Body of pancreas (tissue), 4 donors: ENCODE measurements around the gene IFRD1. TPM values are rescaled to one million over a fixed set of nuclear protein-coding genes. Genes with fewer than 3 reads are reported as not detected.

Experiments used
- ATAC-seq: fragments of 150-250 bp; one replicate; pipeline ENCODE4 v1.9.1; 2016
- DNase-seq, 4 donors: peaks; one replicate each; pipeline ENCODE4 v3.0.0-alpha.2; 2019
- H3K27ac ChIP-seq, 4 donors: fragments of 200-600 bp; sonication (generic); 1 replicate in 3 of 4; 2 replicates in 1 of 4; pipeline versions ENCODE4 v1.5.1 to v1.6.1; 2016 to 2019; ENCODE audit warnings: mild to moderate bottlenecking in 1 of 4, mixed read lengths in 1 of 4, moderate library complexity in 1 of 4
- H3K27me3 ChIP-seq, 2 donors: fragments of 200-600 bp; sonication (generic); one replicate each; pipeline ENCODE4 v1.6.0; 2016; ENCODE audit warnings: mild to moderate bottlenecking in 1 of 2
- H3K36me3 ChIP-seq, 2 donors: fragments of 200-600 bp; sonication (generic); replicated peaks in 1 of 2; 2 replicates each; pipeline ENCODE4 v1.5.1; 2016; ENCODE audit warnings: low read depth in 2 of 2; ENCODE audit not compliant: insufficient read depth in 1 of 2
- H3K4me1 ChIP-seq: fragments of 200-600 bp; sonication (generic); one replicate; pipeline ENCODE4 v1.6.0; 2016
- H3K4me3 ChIP-seq, 2 donors: fragments of 200-600 bp; sonication (generic); 1 replicate in 1 of 2; 2 replicates in 1 of 2; pipeline ENCODE4 v1.5.1; 2016 to 2019
- H3K9me3 ChIP-seq, 3 donors: fragments of 200-600 bp; sonication (generic); 1 replicate in 2 of 3; 2 replicates in 1 of 3; pipeline ENCODE4 v1.5.1; 2016
- POLR2A ChIP-seq, 3 donors: fragments of 450-650 bp; IDR thresholded peaks; one replicate each; pipeline ENCODE4 v1.6.1; 2016; ENCODE audit warnings: antibody characterized with exemption in 3 of 3, mild to moderate bottlenecking in 2 of 3
- WGBS, 2 donors: methylation state at CpG; one replicate each; pipeline ENCODE4 v1.1.5; 2017; 5-methylcytosine and 5-hydroxymethylcytosine counted together
- intact Hi-C: fragments of 100-400 bp; cut with DNase I; formaldehyde crosslinking; loops from one replicate; pipeline ENCODE4 v1.15.1; 2023
- total RNA-seq, 2 donors: library from RNA; depleted of rRNA; stranded (reverse); fragments of >200 nt; gene quantifications; one replicate each; pipeline ENCODE4 v1.1.0, GENCODE V29; 2016
- TF ChIP-seq, protein P1 (sequence below), 7 experiments: fragments of 450-650 bp in 4 of 7; fragments of 200-600 bp in 3 of 7; sonication (generic) in 3 of 7; IDR thresholded peaks; one replicate each; pipeline ENCODE4 v1.5.1; 2016 to 2019; ENCODE audit warnings: antibody characterized with exemption in 7 of 7

Gene IFRD1
- total RNA-seq, 2 donors from 2014 or later, result 119 to 154 TPM

DNA sequence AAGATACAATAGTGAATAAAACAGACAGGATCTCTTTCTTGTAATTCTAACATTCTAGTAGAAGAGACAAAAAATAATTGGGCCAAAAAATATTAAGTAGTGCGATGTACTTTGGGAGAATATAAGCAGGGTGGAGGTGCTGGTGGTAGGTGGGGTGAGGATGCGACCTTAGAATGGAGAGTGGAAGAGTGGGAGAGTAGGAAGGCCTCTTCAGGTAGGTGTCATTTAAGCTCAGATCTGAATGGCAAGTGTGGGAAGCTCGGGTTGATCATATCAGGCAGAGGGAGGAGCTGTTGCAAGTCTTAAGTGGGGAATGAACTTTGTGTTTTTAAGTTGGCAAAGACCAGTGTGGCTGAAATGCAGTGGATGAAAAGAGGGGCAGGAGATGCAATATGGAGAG is 3.8 kb upstream of the IFRD1 start:
- no peak overlapping the region for H3K4me3 ChIP-seq
- no peaks in the 10 kb centered on the region for H3K27me3 ChIP-seq
- H3K27ac ChIP-seq, result peak overlapping the region in 3 of 4 donors; percentile 46 to 100 (median 100)
- H3K4me1 ChIP-seq, result peaks cover 27% of the 10 kb centered on the region
- DNase-seq, result no peak
- 66 to 78% methylated on average over 3 of the region's 3 CpGs for WGBS, 2 donors
- no peaks in the 10 kb centered on the region for H3K9me3 ChIP-seq
- intact Hi-C loops, result no loop called here
- H3K36me3 ChIP-seq, result no peaks in the 10 kb centered on the region
- TF ChIP-seq, protein P1, sequence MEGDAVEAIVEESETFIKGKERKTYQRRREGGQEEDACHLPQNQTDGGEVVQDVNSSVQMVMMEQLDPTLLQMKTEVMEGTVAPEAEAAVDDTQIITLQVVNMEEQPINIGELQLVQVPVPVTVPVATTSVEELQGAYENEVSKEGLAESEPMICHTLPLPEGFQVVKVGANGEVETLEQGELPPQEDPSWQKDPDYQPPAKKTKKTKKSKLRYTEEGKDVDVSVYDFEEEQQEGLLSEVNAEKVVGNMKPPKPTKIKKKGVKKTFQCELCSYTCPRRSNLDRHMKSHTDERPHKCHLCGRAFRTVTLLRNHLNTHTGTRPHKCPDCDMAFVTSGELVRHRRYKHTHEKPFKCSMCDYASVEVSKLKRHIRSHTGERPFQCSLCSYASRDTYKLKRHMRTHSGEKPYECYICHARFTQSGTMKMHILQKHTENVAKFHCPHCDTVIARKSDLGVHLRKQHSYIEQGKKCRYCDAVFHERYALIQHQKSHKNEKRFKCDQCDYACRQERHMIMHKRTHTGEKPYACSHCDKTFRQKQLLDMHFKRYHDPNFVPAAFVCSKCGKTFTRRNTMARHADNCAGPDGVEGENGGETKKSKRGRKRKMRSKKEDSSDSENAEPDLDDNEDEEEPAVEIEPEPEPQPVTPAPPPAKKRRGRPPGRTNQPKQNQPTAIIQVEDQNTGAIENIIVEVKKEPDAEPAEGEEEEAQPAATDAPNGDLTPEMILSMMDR (IDR thresholded peaks at IDR 0.05), result no peak
- no peak for ATAC-seq

DNA sequence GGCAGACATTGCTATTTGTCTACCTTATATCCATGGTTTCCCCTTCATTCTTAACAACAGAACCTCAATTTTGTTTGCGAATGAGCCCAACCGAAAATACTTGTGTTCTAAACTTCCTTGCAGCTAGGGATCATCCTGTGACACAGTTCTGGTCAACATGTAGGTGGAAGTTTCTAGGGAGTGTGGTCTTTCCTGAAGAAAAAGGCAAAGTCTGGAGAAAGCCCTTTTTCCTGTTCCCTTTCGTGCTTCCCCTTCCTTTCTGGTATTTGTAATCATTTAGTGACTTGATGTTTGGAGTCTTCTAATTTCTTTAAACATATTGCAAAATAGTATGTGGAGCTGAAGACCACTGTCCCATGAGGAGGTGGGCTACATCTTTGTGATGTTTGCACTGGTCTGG is 2.9 kb upstream of the IFRD1 start:
- TF ChIP-seq POLR2A (IDR thresholded peaks at IDR 0.05), result no peak
- TF ChIP-seq, protein P1 (IDR thresholded peaks at IDR 0.05), result no peak
- 70 to 84% methylated on average over 3 of the region's 3 CpGs for WGBS, 2 donors
- H3K9me3 ChIP-seq, result no peaks in the 10 kb centered on the region
- DNase-seq (no peak), ATAC-seq (no peak)
- intact Hi-C loops, result no loop called here
- no peak overlapping the region for H3K4me3 ChIP-seq
- H3K36me3 ChIP-seq, result no peaks in the 10 kb centered on the region
- peaks cover 30% of the 10 kb centered on the region for H3K4me1 ChIP-seq
- H3K27ac ChIP-seq, result peak overlapping the region; percentile 55 to 100 (median 100)
- H3K27me3 ChIP-seq, result no peaks in the 10 kb centered on the region

DNA sequence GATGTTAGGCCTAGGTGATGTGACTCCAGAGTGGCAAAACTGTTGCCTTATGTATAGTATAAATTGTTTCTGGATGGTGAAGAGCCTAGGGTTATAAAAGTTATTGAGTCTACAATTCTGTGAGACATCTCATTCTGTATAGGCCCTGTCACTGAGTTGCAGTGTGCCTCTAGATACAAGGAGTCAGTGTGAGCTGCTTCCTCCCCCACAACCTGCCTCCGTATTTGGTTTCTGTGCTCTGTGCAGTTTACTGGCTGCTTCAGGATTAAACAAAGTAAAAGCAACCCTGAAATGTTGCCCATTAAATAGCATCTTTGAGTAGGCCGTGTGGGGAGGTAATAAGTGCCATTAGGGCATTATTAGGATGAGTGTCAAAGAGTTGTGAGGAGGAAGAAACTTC is 1.9 kb upstream of the IFRD1 start:
- intact Hi-C loops, result no loop called here
- Histone ChIP-seq H3K9me3 (no peaks in the 10 kb centered on the region), H3K36me3 (no peaks in the 10 kb centered on the region), H3K4me3 (no peak overlapping the region), H3K27ac (peak overlapping the region; percentile 99 to 100 (median 100)), H3K4me1 (peaks cover 34% of the 10 kb centered on the region), H3K27me3 (no peaks in the 10 kb centered on the region)
- TF ChIP-seq, protein P1 (IDR thresholded peaks at IDR 0.05), result no peak
- no peak for TF ChIP-seq POLR2A (IDR thresholded peaks at IDR 0.05)
- no peak for DNase-seq
- ATAC-seq, result no peak
- 25 to 47% methylated on average over 2 of the region's 2 CpGs for WGBS, 2 donors

DNA sequence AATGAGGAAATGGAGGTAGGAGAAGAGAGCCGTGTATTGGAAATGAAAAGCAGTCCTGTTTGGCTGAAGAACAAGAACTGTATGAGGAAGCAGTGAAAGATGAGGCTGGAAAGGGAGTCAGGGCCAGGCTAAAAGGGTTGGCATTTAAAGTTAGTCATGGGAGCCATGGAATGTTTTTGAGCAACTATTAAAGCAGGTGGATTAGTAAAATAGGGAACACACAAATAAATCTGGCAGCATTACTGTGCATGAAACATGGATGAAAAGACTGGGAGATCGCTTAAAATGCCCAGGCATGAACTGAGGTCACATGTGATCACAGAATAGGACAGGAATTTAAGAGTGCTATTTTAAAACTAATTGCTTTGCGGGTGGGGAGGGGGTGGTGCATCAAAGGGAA is 1.4 kb upstream of the IFRD1 start:
- ATAC-seq (no peak), DNase-seq (no peak)
- H3K27ac ChIP-seq, result peak overlapping the region; percentile 99 to 100 (median 100)
- H3K4me3 ChIP-seq, result no peak overlapping the region
- 23 to 35% methylated on average over 3 of the region's 3 CpGs for WGBS, 2 donors
- H3K27me3 ChIP-seq, result no peaks in the 10 kb centered on the region
- peaks cover 34% of the 10 kb centered on the region for H3K4me1 ChIP-seq
- no peaks in the 10 kb centered on the region for H3K36me3 ChIP-seq
- no peaks in the 10 kb centered on the region for H3K9me3 ChIP-seq
- TF ChIP-seq, protein P1 (IDR thresholded peaks at IDR 0.05), result no peak
- TF ChIP-seq POLR2A (IDR thresholded peaks at IDR 0.05), result no peak
- intact Hi-C loops, result no loop called here

DNA sequence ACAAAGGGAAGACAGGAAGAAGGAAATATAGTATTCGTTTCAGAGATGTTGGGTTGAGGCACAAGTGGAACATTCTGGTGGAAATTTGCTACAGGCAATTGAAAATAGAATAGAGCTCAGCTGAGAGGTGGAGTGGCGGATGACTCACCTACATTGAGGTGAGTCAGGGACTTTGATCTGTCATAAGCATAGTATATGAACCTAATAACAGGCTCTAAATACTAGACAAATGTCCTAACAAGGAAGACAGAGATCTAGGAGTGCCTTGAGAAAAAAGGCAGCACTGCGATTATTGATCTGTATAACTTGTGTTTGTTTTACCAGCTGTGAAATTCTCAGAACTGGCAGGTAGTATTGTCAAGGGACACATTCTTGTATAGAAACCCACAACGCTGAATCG is 907 bp upstream of the IFRD1 start:
- H3K36me3 ChIP-seq, result no peaks in the 10 kb centered on the region
- no peak overlapping the region for H3K4me3 ChIP-seq
- peak overlapping the region; percentile 99 to 100 (median 100) for H3K27ac ChIP-seq
- no peaks in the 10 kb centered on the region for H3K9me3 ChIP-seq
- 12% methylated on average over 5 of the region's 5 CpGs for whole genome bisulfite sequencing, 2 donors
- ATAC-seq (peak; percentile 62), DNase-seq (peak; percentile 56 to 80 (median 72))
- peaks cover 37% of the 10 kb centered on the region for H3K4me1 ChIP-seq
- intact Hi-C loops, result no loop called here
- TF ChIP-seq, protein P1 (IDR thresholded peaks at IDR 0.05), result no peak
- TF ChIP-seq POLR2A (IDR thresholded peaks at IDR 0.05), result no peak
- H3K27me3 ChIP-seq, result no peaks in the 10 kb centered on the region
